ENCODE measurements around the gene SDC3.
"Not testable (repeated sequence)": the region's sequence is repeated elsewhere in the genome, so short reads cannot be mapped to it uniquely, and the experiment has no call there.

SDC3 gene, protein sequence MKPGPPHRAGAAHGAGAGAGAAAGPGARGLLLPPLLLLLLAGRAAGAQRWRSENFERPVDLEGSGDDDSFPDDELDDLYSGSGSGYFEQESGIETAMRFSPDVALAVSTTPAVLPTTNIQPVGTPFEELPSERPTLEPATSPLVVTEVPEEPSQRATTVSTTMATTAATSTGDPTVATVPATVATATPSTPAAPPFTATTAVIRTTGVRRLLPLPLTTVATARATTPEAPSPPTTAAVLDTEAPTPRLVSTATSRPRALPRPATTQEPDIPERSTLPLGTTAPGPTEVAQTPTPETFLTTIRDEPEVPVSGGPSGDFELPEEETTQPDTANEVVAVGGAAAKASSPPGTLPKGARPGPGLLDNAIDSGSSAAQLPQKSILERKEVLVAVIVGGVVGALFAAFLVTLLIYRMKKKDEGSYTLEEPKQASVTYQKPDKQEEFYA

DNA sequence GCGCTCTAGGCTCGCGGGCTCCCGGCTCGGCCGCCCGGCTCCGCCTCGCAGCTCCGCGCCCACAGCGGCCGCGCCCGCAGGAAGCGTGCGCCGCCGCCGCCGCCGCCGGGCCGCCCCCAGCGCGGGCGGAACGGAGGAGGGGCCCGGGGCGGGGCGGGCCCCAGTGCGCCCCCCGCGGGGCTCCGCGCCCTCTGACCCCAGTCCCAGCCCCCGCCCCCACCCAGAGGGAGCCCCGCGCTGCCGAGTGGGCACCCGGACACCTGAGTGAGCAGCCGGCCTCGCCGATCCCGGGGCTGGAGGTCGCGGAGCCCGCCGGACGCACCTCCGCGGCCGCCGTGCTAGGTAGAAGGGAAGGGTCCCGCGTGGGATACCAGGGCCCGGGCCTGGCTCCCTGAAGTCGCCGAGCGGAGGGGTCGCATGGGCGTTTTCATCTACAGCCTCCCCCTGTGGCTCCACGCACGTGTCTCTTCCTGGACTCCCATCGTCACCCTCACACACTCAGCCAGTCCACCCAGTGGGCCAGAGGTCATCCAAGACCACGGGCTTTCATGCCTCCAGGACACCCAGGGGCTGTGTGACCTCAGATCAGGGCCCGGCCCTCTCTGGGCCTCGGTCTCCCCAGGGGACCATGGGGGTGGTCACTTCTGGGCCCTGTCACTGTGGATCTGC lies at the start of gene SDC3:
TSS of gene SDC3 (minus strand) at position 63 of the 669 bp plus-strand sequence. CDS start 172 bp downstream, outside the sequence.
- no peak for DNase-seq (ENCODE audit: extremely low read depth in 1 of 2, low read depth in 1 of 2)

DNA sequence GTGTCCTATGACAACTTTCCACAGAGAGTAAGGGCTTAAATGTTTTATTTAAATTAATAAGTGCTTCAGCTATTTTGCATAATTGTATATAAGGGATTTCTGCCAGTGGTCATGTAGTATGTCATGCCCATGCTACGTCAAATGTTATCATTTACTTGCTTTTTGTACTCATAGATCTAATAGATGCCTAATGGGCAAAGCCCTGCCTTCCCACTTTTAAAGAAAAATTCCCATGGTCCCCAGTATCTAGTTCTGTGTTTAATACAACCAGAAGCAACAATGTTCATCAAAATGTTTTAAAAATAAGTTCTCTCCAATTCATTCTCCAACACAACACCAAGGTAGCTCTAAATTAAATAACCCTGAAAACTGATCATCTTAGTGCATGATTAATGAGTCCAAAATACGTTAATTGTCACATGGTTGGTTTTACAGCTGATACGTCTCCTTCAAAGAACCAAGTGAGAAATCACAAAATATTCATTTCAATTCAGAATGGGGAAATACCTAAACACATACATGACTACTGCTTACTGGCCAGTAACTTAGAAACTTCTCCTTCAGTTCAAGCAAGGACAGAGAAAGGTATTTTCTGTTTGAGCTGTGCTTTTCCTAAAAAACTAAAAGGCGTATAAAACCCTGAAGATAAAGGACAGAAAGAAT lies 49.1 kb upstream of the SDC3 start:
- DNase-seq (ENCODE audit: extremely low read depth in 1 of 2, low read depth in 1 of 2), result no peak

DNA sequence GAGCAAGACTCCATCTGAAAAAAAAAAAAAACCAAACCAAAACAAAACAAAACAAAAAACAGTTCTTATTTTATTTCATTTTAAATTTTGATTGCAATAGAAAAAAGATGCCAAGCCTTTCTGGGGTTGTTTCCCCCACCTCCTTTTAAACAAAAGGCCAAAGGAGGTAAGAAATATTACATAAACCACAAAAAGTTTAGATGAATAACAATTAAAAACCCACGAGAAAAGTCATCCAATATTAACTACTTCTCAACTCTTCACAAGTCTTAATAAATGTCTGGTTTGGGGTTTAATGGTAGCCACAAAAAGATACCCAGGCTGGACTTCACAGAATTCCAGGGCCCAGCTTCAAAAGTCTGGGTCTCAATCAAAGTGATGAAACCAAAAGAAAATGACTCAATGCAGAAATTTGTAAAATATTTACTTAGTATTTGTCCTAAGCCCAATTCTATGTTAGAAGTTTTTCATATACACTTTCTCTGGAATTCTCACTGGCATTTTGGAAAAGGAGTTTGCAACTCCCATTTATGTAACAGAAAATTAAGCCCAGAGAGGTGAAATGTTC lies 47.0 kb upstream of the SDC3 start:
- no peak for DNase-seq (ENCODE audit: extremely low read depth in 1 of 2, low read depth in 1 of 2)

DNA sequence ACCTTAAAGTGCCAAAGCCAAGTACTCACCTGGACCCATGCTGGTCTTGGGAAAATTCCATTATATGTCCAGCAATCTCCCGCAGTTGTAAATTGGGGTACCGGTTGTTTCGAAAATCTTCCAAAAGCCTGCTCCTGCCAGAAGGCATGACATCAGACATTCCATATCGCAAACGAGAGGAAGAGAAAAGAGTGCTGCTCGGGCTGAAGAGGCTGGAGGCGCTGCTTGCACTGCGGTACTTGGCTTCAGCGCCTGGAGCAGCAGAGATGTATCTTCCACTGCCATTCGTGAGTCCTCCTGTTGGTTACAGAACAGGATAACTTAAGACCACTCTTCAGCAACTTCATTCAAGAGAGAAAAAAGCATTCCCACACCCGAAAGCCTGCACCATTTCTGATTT lies 45.1 kb upstream of the SDC3 start:
- no peak for DNase-seq (ENCODE audit: extremely low read depth in 1 of 2, low read depth in 1 of 2)

DNA sequence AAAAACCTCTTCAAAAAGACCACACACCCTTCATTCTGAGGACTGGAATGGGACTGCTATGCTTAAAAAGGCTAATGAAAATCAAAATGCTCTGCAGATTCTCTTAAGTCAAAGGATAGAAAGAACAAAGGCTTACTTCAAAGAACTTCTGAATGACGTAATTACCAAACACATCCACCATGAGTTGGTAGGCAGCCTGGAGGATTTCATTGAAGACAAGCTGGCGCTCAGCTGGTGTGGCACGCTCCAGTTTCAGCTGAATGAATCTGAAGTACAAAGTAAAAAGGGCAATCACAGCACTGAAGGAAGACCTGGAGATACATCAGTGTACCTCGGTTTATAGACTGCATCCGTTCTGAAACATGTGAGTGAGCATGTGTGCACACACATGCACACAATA lies 43.5 kb upstream of the SDC3 start:
- DNase-seq (ENCODE audit: extremely low read depth in 1 of 2, low read depth in 1 of 2), result no peak

DNA sequence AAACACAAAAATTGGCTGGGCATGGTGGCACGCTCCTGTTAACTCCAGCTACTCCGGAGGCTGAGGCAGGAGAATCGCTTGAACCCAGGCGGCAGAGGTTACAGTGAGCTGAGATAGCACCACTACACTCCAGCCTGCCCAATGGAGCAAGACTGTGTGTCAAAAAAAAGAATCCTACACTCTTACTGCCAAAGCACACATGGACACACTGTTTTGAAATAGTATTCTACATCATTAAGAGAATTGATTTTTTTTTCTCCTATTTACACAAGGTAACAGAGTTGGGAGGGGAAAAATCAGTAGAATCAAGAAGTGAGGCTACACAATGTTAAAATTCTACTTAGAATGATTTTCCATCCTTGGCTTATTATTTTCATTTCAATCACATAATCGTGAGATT lies 42.1 kb upstream of the SDC3 start:
- DNase-seq (ENCODE audit: extremely low read depth in 1 of 2, low read depth in 1 of 2), result no peak

DNA sequence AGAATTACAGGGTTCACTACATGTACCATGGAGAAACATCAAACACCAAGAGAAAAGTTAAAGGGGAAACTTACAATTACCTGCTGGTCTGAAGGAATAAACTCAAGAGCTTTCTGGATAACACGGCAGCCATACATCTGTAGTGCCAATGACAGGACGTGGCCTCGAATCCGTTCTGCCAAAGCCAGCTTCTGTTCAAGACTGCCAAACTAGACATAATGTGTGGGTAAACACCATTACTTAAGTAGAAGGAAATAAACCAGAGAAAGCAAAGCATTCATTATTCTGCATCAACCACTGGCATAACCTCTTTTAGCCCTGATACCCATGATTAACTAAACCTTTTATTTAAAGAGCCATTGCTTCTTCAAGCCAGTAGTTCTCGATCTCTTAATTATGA lies 41.5 kb upstream of the SDC3 start:
- DNase-seq (ENCODE audit: extremely low read depth in 1 of 2, low read depth in 1 of 2), result no peak

DNA sequence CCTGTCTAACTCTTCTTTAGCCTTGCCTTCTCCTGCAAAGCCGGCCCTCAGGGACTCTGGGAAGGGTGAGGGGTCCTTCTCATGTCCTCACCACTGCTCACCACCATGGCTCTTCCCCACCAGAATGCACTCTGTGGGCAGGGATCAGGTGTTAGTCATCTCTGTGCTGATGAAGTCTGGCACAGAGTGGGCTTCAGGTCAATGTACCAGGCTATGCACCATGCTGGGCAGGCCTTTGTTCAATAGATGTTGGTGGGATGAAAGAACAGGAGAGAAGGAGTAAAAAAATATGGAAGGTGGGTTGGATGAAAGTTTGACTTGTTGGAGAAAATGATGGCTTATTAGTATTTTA lies 40.9 kb upstream of the SDC3 start:
- DNase-seq (ENCODE audit: extremely low read depth in 1 of 2, low read depth in 1 of 2), result not testable (repeated sequence)

DNA sequence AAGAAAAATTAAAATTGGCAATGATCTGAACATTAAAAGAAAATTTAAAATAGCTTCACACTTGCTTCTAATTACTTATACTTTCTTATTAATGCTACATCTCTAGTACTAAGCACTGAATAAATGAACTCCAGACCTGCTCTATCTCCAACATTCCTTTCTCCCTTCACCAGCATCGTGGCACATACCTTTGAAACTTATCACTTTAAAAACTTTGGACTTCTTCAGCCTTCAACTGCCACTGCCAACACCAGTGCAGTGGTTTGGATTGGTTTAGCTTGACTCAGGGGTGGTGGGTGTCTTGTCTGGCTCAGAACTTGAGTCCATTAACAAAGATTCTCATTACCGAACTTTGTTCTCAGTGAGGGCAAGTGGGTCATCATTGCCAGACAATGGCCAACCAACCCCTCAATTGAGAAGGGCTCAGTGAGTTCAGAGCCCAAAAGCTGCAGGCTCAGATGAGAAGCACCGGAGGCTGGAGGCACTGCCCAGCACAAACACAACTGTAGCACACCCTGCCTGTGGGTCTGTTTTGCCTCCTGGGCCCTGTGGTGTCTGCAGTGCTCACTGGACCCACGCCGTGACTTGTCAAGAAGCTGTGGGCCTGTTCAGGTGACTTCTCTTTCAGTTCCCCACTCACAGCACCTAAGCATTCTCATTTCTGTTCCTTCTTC lies 40.4 kb upstream of the SDC3 start:
- DNase-seq (ENCODE audit: extremely low read depth in 1 of 2, low read depth in 1 of 2), result not testable (repeated sequence)

DNA sequence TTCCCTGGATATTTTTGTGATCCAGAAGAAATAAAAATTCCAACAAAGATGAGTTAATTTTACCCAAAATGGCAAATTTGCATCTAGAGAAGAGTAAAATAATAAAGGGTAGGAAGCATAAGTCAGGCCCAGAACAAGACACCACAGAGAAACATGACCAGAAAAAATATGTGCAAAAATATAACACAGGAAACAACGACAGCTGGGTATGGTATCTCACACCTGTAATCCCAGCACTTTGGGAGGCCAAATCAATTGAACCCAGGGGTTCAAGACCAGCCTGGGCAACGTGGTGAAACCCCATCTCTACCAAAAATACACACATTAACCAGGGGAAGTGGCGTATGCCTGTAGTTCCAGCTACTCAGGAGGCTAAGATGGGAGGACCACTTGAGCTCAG lies 39.7 kb upstream of the SDC3 start:
- no peak for DNase-seq (ENCODE audit: extremely low read depth in 1 of 2, low read depth in 1 of 2)

DNA sequence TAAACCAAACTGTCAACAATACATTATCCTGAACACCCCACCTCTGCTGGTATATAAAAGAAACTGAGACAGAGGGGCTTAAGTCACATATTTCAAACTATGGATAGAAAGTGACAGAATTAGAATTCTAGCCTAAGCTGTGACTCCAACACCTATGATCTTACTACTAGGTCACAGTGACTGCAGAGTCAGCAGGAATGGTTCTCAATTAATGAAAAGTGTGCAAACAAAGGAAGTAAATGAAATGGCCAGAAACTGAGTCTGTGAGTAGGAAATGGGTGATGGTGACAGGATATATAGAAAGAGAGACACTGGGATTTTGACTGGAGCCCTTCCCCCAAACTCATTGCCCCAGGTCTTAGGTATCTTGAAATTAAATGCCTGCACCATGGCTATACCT lies 38.7 kb upstream of the SDC3 start:
- no peak for DNase-seq (ENCODE audit: extremely low read depth in 1 of 2, low read depth in 1 of 2)

DNA sequence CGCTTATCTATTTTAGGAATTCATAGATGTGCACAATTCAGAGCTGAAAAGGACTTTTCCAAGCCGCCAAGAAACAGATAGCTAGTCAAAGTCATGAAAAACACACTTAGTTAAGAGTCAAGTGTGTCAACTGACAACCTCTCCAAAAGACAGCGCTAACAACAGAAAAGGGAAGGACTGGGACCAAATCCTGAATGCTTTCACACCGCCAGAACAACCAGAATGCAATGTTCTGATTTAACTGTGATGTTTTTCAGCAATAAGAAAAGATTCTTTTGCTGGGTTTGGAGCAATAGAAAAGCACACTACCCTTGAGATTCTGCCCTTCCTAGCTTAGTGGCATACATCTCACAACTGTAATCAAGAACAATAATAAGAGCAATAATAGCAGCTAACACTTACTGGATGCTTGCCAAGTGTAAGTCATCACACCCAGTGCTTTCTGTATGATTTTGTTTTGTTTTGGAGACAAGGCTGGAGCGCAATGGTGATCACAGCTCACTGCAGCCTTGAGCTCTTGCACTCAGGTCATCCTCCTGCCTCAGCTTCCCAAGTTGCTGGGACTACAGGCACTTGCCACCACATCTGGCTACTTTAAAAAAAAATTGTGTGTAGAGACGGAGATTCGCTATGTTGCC lies 33.9 kb upstream of the SDC3 start:
- no peak for DNase-seq (ENCODE audit: extremely low read depth in 1 of 2, low read depth in 1 of 2)

DNA sequence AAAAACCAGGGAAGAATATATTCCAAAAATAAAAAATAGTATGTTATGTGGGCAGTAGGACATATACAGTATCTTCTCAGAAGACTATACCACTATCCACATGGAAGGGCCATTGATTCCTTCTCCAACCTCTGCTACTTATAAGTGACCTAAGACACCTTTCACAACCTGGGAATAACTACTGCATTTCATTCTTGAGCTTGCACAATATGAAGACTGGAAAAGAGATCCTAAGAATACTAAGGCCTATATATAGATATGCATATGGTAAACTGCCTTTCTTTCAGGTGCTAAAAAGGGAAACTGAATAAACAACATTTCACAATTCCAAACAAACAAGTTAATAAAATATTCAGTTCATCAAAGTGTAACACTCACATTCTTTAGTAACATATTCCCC lies 32.0 kb upstream of the SDC3 start:
- DNase-seq (ENCODE audit: extremely low read depth in 1 of 2, low read depth in 1 of 2), result no peak

DNA sequence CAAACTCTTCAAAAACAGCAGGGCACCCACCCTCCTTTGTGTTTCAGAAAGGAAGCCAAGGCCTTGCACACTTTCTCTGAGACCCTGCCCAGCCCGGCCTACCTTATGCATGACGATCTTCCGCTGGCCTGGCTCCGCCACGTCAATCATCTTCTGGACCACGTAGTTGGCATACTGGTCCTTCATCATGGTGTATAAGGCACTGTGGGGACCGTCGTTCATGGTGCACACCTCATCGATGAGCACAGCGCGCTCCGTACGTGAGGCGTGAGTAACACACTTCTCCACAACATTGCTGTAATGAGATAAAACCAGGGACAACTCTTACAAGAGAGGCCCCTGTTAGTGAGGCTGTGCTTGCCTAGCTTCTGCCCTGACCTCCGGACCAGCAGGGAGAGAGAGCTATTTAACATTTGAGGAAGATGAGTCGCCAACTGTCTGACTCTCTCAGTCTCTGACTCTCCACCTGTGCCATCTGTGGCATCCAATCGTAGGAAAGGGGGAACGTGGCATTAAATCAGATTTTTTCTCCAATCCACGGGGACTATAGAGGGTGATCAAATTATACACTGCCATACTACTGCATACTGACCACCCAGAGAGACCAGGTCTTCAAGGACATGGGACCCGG lies 28.1 kb upstream of the SDC3 start:
- no peak for DNase-seq (ENCODE audit: extremely low read depth in 1 of 2, low read depth in 1 of 2)

DNA sequence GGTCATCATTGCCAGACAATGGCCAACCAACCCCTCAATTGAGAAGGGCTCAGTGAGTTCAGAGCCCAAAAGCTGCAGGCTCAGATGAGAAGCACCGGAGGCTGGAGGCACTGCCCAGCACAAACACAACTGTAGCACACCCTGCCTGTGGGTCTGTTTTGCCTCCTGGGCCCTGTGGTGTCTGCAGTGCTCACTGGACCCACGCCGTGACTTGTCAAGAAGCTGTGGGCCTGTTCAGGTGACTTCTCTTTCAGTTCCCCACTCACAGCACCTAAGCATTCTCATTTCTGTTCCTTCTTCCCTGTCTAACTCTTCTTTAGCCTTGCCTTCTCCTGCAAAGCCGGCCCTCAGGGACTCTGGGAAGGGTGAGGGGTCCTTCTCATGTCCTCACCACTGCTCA lies 27.2 kb upstream of the SDC3 start:
- DNase-seq (ENCODE audit: extremely low read depth in 1 of 2, low read depth in 1 of 2), result not testable (repeated sequence)

DNA sequence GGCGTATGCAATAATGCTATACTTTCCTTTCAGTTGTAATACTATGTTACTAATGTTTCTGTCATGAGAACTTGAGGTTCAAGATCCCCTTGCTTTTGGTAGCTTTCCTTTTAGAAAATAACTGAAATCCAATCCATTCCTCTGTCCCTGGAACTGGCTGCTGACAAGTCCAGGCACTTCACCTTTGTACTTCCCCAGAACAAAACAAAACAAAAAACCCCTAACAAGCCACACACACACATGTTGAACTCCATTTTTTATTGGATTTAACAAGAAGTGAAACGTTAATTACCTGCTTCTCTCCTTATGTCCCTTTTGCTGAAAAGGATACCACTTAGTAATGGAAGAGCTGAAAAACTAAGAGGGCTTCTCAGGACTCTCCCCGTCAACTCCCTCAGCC lies 26.1 kb upstream of the SDC3 start:
- no peak for DNase-seq (ENCODE audit: extremely low read depth in 1 of 2, low read depth in 1 of 2)

DNA sequence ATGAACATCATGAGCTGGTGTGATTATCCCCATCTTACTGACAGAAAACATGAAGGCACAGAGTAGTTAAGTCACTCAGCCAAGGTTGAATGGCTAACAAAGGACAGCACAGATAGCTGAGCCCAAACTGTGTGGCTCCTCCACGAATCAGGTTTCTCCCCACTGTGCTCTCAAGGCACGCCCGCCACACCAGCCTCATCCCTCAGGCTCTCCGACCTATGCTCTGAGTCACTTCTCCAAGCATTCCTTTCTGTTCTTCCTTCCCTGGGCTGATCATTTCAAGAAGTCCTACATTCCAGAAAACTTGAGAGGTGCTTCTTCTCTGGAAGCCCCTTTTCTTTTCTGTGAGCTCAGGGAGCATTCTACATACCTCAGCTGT lies 25.3 kb upstream of the SDC3 start:
- no peak for DNase-seq (ENCODE audit: extremely low read depth in 1 of 2, low read depth in 1 of 2)

DNA sequence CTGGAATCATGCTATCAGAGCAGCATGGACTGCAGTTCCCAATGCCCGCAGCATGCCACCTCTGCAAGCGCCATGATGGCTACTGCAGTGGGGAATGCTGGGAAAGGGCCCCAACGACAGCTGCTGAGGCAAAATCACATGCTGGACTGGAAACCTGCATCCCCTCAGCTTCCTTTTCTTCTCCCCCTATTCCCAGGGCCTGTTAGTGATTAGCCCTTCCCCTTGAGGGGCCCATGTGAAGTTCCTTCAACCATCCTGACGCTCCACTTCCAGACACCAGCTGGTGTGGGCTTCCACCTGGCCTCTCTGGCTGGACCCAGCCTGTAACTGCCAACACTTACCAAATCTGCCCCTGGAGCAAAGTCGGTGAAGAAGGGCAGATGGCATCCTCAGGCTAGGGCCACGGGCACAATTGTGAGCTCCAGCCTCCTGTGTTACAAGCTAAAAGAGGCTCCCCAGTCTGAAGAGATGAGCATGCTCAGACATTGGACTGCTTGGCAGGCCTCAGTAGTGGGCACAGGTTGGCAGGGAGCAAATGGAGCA lies 22.1 kb upstream of the SDC3 start:
- no peak for DNase-seq (ENCODE audit: extremely low read depth in 1 of 2, low read depth in 1 of 2)

DNA sequence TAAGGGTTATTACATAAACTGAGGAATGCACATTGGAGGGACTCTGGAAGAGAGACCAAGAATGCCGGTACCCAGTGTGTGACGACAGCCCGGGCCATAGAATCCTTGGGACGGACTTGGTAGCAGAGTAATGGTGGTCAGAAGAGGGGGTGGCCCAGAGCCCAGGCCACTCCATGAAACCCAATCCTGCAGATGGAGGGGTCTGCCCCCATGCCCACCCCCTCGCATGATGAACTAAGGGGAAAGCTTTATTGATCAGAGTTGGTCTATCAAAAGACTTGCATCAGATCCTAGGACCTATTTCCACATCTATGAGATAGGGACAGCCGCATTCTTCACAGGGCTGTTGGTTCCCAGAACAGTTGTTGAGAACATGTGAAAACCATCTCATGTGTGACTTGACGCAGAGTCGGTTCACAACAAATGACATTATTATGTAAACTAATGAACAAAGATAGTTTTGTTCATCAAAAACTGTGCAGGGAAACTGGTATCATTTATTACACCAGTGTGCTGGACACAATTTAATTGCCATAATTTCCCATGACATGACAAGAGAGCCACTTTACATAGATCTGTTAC lies 21.5 kb upstream of the SDC3 start:
- DNase-seq (ENCODE audit: extremely low read depth in 1 of 2, low read depth in 1 of 2), result no peak
